HepG2 (cell line): ENCODE measurements around the gene TFPI2. TPM values are rescaled to one million over a fixed set of nuclear protein-coding genes. Genes with fewer than 3 reads are reported as not detected.

Experiments used
- ATAC-seq: fragments of 200-7000 bp; cut with Tn5 transposase; 3 replicates; pipeline ENCODE4 v1.9.1; 2020; ENCODE audit warnings: mild to moderate bottlenecking, moderate library complexity
- BruUV-seq: library from RNA; stranded (reverse); fragments of 400-500 nt; replicated peaks from 2 replicates; lab custom pipeline; 2021; lab: Mats Ljungman, UMichigan
- CTCF ChIA-PET: fragments of 300-600 bp; formaldehyde crosslinking; extraction: SDS; loops from one replicate; lab custom pipeline; 2021; ENCODE audit warnings: low total read pairs, inconsistent platforms, low intra/inter-chr PET ratio; lab: Yijun Ruan, JAX
- POLR2A ChIA-PET: fragments of 350-600 bp; sonication (Branson Sonifier 250); formaldehyde crosslinking; loops from one replicate; lab custom pipeline; 2020; ENCODE audit warnings: antibody characterized with exemption, inconsistent platforms; lab: Yijun Ruan, JAX
- DNase-seq: peaks from one replicate; pipeline ENCODE4 v3.0.0-alpha.2; 2015; ENCODE audit warnings: low spot score
- FAIRE-seq: peaks from 3 replicates; lab custom pipeline; 2011; peaks lifted over from hg19 to GRCh38; lab: Jason Lieb, UNC
- H2AFZ ChIP-seq: one replicate; pipeline ENCODE4 v1.6.1; 2011; ENCODE audit warnings: low read length, inconsistent platforms
- H3K27ac ChIP-seq: fragments of 300-600 bp; 3 replicates; pipeline ENCODE4 v1.8.0; 2011; ENCODE audit warnings: mixed run types, mild to moderate bottlenecking, mixed read lengths, low read length, inconsistent platforms; ENCODE audit not compliant: insufficient read depth; ENCODE audit errors: extremely low read length
- H3K27me3 ChIP-seq, 2 experiments: fragments of 200-600 bp in 1 of 2; 2 replicates in 1 of 2; 3 replicates in 1 of 2; pipeline versions ENCODE4 v1.6.0 to v1.8.0; 2011; ENCODE audit warnings: low read length in 2 of 2, mild to moderate bottlenecking in 2 of 2, moderate library complexity in 2 of 2, inconsistent platforms in 1 of 2; ENCODE audit not compliant: insufficient read depth in 2 of 2, control insufficient read depth in 1 of 2
- H3K36me3 ChIP-seq, 2 experiments: fragments of 200-600 bp in 1 of 2; replicated peaks in 1 of 2; 2 replicates in 1 of 2; 3 replicates in 1 of 2; pipeline versions ENCODE4 v1.5.1 to v1.8.0; 2011; ENCODE audit warnings: low read length in 2 of 2, inconsistent platforms in 1 of 2; ENCODE audit not compliant: insufficient read depth in 2 of 2, control insufficient read depth in 1 of 2
- H3K4me1 ChIP-seq: 2 replicates; pipeline ENCODE4 v1.5.1; 2012; ENCODE audit warnings: low read length, inconsistent platforms; ENCODE audit not compliant: insufficient read depth
- H3K4me2 ChIP-seq: 2 replicates; pipeline ENCODE4 v1.6.0; 2011; ENCODE audit warnings: low read depth, low read length, inconsistent platforms
- H3K4me3 ChIP-seq, 3 experiments: fragments of 200-600 bp in 1 of 3; sonication (generic), shearing (Covaris generic) in 1 of 3; replicated peaks in 1 of 3; 2 replicates each; pipeline ENCODE4 v1.5.1; 2011 to 2016; ENCODE audit warnings: low read length in 3 of 3, inconsistent platforms in 2 of 3, low read depth in 2 of 3, mild to moderate bottlenecking in 2 of 3, control low read depth in 1 of 3, mixed read lengths in 1 of 3; ENCODE audit not compliant: insufficient read depth in 1 of 3
- H3K79me2 ChIP-seq: one replicate; pipeline ENCODE4 v1.6.1; 2011; ENCODE audit warnings: low read length, inconsistent platforms; ENCODE audit not compliant: insufficient read depth
- H3K9ac ChIP-seq: 2 replicates; pipeline ENCODE4 v1.6.0; 2011; ENCODE audit warnings: mild to moderate bottlenecking, low read depth, low read length, inconsistent platforms; ENCODE audit not compliant: insufficient read depth
- H3K9me3 ChIP-seq: 2 replicates; pipeline ENCODE4 v1.5.1; 2012; ENCODE audit warnings: mild to moderate bottlenecking, low read length
- H4K20me1 ChIP-seq: 2 replicates; pipeline ENCODE4 v1.6.0; 2011; ENCODE audit warnings: inconsistent platforms, mild to moderate bottlenecking, low read length, moderate library complexity; ENCODE audit not compliant: insufficient read depth
- AKNA ChIP-seq: sonication (generic); formaldehyde crosslinking; IDR thresholded peaks from 2 replicates; pipeline ENCODE4 v1.4.0; 2020; ENCODE audit warnings: missing genetic modification reagents, borderline replicate concordance
- ELF4 ChIP-seq: sonication (generic); formaldehyde crosslinking; IDR thresholded peaks from 2 replicates; pipeline ENCODE4 v1.5.0; 2020; ENCODE audit warnings: missing genetic modification reagents, mild to moderate bottlenecking, moderate library complexity, borderline replicate concordance
- HNRNPLL ChIP-seq: fragments of 200-400 bp; formaldehyde crosslinking; IDR thresholded peaks from 2 replicates; pipeline ENCODE4 v1.6.1; 2017; ENCODE audit warnings: mild to moderate bottlenecking, low read depth, low read length; ENCODE audit not compliant: poor library complexity, severe bottlenecking
- RELA ChIP-seq: sonication (generic); formaldehyde crosslinking; IDR thresholded peaks from 2 replicates; pipeline ENCODE4 v1.4.0; 2020; ENCODE audit warnings: missing genetic modification reagents
- ZNF598 ChIP-seq: sonication (generic); formaldehyde crosslinking; IDR thresholded peaks from 2 replicates; pipeline ENCODE4 v1.5.1; 2020; ENCODE audit warnings: mild to moderate bottlenecking, missing genetic modification reagents, borderline replicate concordance
- ZNF687 ChIP-seq: sonication (generic); formaldehyde crosslinking; IDR thresholded peaks from 2 replicates; pipeline ENCODE4 v1.5.1; 2020; ENCODE audit warnings: mild to moderate bottlenecking, missing genetic modification reagents, moderate library complexity
- ZNF777 ChIP-seq: sonication (generic); formaldehyde crosslinking; IDR thresholded peaks from 2 replicates; pipeline ENCODE4 v1.4.0; 2020; ENCODE audit warnings: missing genetic modification reagents
- WGBS: methylation state at CpG from one replicate; pipeline ENCODE4 v1.1.6; 2017; ENCODE audit warnings: low lambda C conversion rate; 5-methylcytosine and 5-hydroxymethylcytosine counted together
- in situ Hi-C: cut with HindIII; loops from 2 replicates; pipeline ENCODE4 v1.10.0; 2017; ENCODE audit warnings: low pct_unique_long_range_greater_than_20kb; ENCODE audit not compliant: extremely low pct_ligation_motif_present
- intact Hi-C: fragments of 100-400 bp; cut with micrococcal nuclease; formaldehyde crosslinking; loops from one replicate; pipeline ENCODE4 v1.10.0; 2022; ENCODE audit not compliant: unreplicated experiment
- polyA plus RNA-seq, 8 experiments: library from polyadenylated mRNA; depleted of rRNA in 3 of 8; stranded (reverse) in 7 of 8; unstranded in 1 of 8; fragments of >200 nt; fragmentation: Illumina TruSeq in 4 of 8; extraction: Trizol in 4 of 8; gene quantifications; 2 replicates each; pipeline versions ENCODE4 v1.2.1 to v1.2.3, GENCODE V29; 2011 to 2016; ENCODE audit warnings: low read depth in 4 of 8, missing spikeins in 1 of 8, mixed read lengths in 1 of 8; ENCODE audit not compliant: insufficient read depth in 1 of 8
- total RNA-seq, 5 experiments: library from RNA; depleted of rRNA; stranded (reverse); fragments of >200 nt; fragmentation: Illumina TruSeq; extraction: Trizol; gene quantifications; 2 replicates each; pipeline ENCODE4 v1.2.3, GENCODE V29; 2016; ENCODE audit warnings: low read depth in 1 of 5
- TF ChIP-seq, protein P1 (sequence below): sonication (generic); formaldehyde crosslinking; IDR thresholded peaks from 2 replicates; pipeline ENCODE4 v1.4.0; 2020; ENCODE audit warnings: mild to moderate bottlenecking, missing genetic modification reagents

TFPI2 gene
- total and polyA plus RNA-seq, 2 of the 13 experiments (the other 11 are each of a cell fraction or from before 2014, with no cell fraction given) = 0.16 to 0.22 TPM

DNA sequence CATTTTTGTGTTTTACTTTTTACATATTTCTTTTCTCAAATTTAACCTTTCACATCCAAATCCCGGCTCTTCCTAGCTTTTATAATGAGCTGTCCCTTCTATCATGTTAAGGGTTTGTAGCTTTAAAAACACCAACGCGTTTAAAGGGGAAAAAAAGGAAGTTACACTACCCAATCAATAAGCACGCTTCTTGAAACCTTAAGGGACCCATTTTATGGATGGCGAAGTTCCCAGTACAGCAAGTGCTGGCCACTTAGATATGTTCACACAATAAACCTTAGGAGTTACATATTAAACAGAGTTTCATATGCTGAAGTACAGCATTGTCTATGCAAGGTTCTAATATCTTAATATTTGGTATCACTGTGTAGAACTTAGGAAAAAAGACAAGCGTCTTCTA is 32.7 kb upstream of the TFPI2 start (continued):
- no peak for TF ChIP-seq AKNA (CRISPR knock-in tag)

GRCh38 chr7:93921607-93922566 is 31.3 kb upstream of the TFPI2 start, which contains the start of gene GNG11:
TSS of gene GNG11 (plus strand) at chr7:93921735. CDS start at chr7:93922138, 403 bp downstream.
- in situ Hi-C loops (no loop called here), intact Hi-C loops (no loop called here)
- Histone ChIP-seq H3K27me3 (peaks cover 5 to 16% of the 10 kb centered on the region in 2 experiments; a peak in 4 of 5 replicates), H3K4me2 (peak within 1 kb of the TSS; percentile 65), H4K20me1 (no peaks in the 10 kb centered on the region), H3K36me3 (no peaks in the 10 kb centered on the region), H3K27ac (no peak within 1 kb of the TSS), H3K4me1 (no peaks in the 10 kb centered on the region), H3K9ac (no peak within 1 kb of the TSS), H3K79me2 (no peaks in the 10 kb centered on the region), H2AFZ (peak within 1 kb of the TSS; percentile 58), H3K4me3 (peak within 1 kb of the TSS; percentile 24 to 56 (median 33); a peak in 5 of 6 replicates), H3K9me3 (no peaks in the 10 kb centered on the region)
- no peak for DNase-seq
- POLR2A ChIA-PET = no interaction called here
- no peak for FAIRE-seq
- ATAC-seq = peak; percentile 96
- CTCF ChIA-PET = no interaction called here
- WGBS = 5% methylated on average over 31 of the region's 39 CpGs
- no TSS peak for BruUV-seq
- TF ChIP-seq, protein P1, sequence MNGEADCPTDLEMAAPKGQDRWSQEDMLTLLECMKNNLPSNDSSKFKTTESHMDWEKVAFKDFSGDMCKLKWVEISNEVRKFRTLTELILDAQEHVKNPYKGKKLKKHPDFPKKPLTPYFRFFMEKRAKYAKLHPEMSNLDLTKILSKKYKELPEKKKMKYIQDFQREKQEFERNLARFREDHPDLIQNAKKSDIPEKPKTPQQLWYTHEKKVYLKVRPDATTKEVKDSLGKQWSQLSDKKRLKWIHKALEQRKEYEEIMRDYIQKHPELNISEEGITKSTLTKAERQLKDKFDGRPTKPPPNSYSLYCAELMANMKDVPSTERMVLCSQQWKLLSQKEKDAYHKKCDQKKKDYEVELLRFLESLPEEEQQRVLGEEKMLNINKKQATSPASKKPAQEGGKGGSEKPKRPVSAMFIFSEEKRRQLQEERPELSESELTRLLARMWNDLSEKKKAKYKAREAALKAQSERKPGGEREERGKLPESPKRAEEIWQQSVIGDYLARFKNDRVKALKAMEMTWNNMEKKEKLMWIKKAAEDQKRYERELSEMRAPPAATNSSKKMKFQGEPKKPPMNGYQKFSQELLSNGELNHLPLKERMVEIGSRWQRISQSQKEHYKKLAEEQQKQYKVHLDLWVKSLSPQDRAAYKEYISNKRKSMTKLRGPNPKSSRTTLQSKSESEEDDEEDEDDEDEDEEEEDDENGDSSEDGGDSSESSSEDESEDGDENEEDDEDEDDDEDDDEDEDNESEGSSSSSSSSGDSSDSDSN (CRISPR knock-in tag) = peak; percentile 47; the same call in 1 of the 2 replicates
- TF ChIP-seq ELF4 (CRISPR knock-in tag) (no peak), RELA (CRISPR knock-in tag) (no peak), HNRNPLL (peak; percentile 26), ZNF687 (CRISPR knock-in tag) (peak; percentile 35; the same call in 1 of the 2 replicates), ZNF777 (CRISPR knock-in tag) (0 out of 2 replicates have a peak, but pooled peaks have one; percentile 25), ZNF598 (CRISPR knock-in tag) (peak; percentile 39; the same call in 1 of the 2 replicates)
